T-helper 1 cell treated with Interleukin-12 subunit alpha and Interleukin-12 subunit beta and Interleukin-4 antibody, amounts not matched to agents 30 μg/mL and 1 μg/mL, for 36 hours (primary cell): ENCODE results near the gene CACFD1.

Experiments
- H3K27ac Mint-ChIP-seq: one replicate; pipeline ENCODE4 v1.8.0; 2021; ENCODE audit warnings: mild to moderate bottlenecking, mixed read lengths
- H3K27me3 Mint-ChIP-seq: one replicate; pipeline ENCODE4 v1.8.0; 2021; ENCODE audit warnings: low read depth, mixed read lengths
- H3K36me3 Mint-ChIP-seq: one replicate; pipeline ENCODE4 v1.8.0; 2021; ENCODE audit warnings: low read depth, mixed read lengths
- H3K4me1 Mint-ChIP-seq: one replicate; pipeline ENCODE4 v1.8.0; 2021; ENCODE audit warnings: low read depth, mixed read lengths
- H3K4me3 Mint-ChIP-seq: one replicate; pipeline ENCODE4 v1.8.0; 2021; ENCODE audit warnings: mild to moderate bottlenecking, moderate library complexity, mixed read lengths
- H3K9me3 Mint-ChIP-seq: one replicate; pipeline ENCODE4 v1.8.0; 2021; ENCODE audit warnings: mixed read lengths

CACFD1 gene

DNA sequence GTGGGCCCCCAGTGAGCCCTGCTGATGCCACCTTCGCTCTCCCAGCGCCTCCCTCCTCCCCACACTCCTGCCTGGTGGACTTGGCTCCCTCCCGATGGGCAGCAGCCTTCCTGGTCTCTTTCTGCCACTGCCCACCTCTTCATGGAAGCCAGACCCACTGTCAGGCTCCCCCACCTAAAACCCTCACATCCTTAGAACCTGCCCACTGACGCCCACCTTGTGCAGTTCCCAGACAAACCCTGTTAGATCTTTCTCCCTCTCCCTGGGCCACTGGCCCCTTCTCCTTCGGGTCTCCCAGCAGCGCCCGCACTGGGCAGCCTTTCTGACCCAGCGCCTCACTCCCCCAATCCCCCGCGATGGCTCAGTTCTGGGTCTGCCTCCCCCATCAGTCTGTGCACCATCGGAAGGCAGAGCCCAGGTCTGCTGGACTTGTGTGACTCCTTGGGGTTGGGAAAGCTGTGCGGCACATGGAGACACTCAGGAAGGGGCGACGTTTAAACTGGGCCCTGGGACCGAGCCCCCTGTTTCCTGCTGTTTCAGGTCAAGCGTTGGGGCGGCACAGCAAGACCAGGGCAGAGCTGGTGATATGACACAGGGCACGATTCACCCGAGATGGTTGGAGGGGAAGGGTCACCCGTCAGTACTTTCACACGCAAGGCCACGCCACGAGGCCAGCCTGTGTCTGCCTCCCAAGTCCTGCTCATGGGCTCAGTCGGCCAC is 47.6 kb downstream of the CACFD1 start:
- H3K27ac Mint-ChIP-seq = no peak overlapping the region
- no peaks in the 10 kb centered on the region for H3K36me3 Mint-ChIP-seq
- H3K4me1 Mint-ChIP-seq = peaks cover 5% of the 10 kb centered on the region
- H3K4me3 Mint-ChIP-seq = no peak overlapping the region
- H3K9me3 Mint-ChIP-seq = peaks cover 9% of the 10 kb centered on the region
- no peaks in the 10 kb centered on the region for H3K27me3 Mint-ChIP-seq

DNA sequence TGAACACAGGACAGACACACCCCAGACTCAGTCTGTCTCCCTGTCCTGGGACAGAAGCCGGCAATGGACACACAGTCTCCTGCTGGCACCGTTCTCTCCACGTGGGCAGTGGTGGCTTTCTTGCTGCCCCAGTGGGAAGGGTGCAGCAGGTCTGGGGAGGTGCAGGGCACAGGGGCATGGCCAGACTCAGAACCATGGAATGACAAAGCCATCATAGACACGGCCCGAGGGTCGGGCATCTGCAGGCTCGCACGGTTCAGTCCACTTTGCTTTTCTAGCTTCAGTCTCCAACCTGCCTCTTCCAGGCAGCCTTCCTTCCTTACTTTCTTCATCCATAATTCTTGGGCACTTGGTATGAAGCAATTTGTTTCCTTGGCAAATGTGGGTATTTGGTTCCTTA is 48.3 kb downstream of the CACFD1 start:
- H3K9me3 Mint-ChIP-seq = peaks cover 6% of the 10 kb centered on the region
- peaks cover 5% of the 10 kb centered on the region for H3K4me1 Mint-ChIP-seq
- H3K36me3 Mint-ChIP-seq = no peaks in the 10 kb centered on the region
- H3K4me3 Mint-ChIP-seq = no peak overlapping the region
- H3K27ac Mint-ChIP-seq = no peak overlapping the region
- H3K27me3 Mint-ChIP-seq = no peaks in the 10 kb centered on the region

- Mint-ChIP-seq H3K4me3 (no peak overlapping the region), H3K4me1 (peaks cover 5% of the 10 kb centered on the region), H3K27me3 (no peaks in the 10 kb centered on the region), H3K36me3 (no peaks in the 10 kb centered on the region), H3K9me3 (no peaks in the 10 kb centered on the region), H3K27ac (peak overlapping the region; percentile 54)
Observed at GRCh38 chr9:133509179-133510083, 49.7 kb downstream of the CACFD1 start.

DNA sequence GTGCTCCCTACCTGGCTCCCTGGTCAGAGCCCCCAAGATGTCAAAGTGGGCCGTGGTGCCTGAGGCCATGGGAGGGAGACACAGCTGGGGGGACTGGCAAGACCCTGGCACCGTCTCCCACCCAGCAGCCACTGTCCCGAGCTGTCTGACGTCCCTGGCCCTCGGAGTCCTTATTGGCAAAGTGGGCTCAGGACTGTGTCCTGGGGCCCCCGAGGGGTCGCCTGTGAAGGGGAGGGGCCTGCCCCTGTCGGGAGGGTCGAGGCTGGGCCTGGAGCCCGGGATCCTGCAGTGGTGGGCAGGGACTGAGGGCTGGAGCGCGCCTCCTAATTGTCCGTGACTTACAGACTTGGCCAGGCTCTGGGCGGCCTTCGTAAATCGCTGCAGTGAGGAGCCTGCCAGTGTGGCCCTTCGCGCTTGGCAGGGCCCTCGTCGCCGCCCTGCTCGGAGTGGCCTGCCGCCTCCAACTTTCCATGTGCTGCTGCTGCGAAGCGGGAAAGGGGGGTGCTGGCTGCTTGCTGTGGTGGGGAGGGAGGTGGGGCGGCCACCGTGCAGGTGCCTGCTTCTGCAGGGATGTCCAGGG is 51.2 kb downstream of the CACFD1 start:
- Mint-ChIP-seq H3K4me1 (peaks cover 5% of the 10 kb centered on the region), H3K9me3 (no peaks in the 10 kb centered on the region), H3K27me3 (no peaks in the 10 kb centered on the region), H3K27ac (no peak overlapping the region), H3K4me3 (no peak overlapping the region), H3K36me3 (no peaks in the 10 kb centered on the region)

GRCh38 chr9:133511607-133512006 is 51.8 kb downstream of the CACFD1 start:
- Mint-ChIP-seq H3K4me3 (no peak overlapping the region), H3K27me3 (no peaks in the 10 kb centered on the region), H3K27ac (no peak overlapping the region), H3K36me3 (no peaks in the 10 kb centered on the region), H3K4me1 (peaks cover 5% of the 10 kb centered on the region), H3K9me3 (no peaks in the 10 kb centered on the region)

DNA sequence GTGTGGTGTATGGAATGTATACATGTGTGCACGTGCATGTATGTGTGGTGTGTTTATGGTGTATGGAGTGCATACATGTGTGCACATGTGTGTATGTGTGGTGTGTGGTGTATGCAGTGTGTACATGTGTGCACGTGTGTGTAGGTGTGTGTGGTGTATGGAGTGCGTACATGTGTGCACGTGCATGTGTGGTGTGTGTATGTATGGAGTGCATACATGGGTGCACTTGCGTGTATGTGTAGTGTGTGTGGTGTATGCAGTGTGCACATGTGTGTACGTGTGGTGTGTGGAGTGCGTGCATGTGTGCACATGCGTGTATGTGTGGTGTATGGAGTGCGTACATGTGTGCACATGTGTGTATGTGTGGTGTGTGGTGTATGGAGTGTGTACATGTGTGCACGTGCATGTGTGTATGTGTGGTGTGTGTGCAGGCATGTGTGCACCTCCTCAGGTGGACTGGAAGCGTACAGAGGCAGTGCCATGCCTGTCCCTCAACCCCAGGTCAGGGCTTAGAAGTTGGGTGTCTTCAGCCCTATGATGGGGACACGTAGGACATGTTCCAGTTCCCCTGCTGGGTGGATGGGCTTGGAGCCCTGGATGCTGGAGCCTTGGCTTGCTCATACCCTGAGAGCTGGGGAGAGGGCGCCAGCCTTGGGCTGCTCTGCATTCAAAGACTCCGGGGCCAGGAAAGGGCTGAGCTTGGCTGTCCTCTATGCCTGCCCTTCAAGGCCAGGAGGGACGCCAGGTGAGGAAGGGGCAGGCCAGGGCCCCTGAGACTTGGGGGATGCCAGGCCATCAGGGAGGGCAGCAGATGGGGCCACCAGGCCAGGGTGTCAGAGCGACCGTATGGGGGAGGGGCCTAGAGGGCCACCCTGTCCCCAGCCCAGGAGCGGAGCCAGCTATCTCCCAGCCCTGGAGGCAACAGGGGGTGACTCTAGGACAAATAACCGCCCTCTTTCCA is 52.8 kb downstream of the CACFD1 start:
- Mint-ChIP-seq H3K36me3 (no peaks in the 10 kb centered on the region), H3K4me1 (peaks cover 5% of the 10 kb centered on the region), H3K27ac (no peak overlapping the region), H3K27me3 (no peaks in the 10 kb centered on the region), H3K9me3 (no peaks in the 10 kb centered on the region), H3K4me3 (no peak overlapping the region)

DNA sequence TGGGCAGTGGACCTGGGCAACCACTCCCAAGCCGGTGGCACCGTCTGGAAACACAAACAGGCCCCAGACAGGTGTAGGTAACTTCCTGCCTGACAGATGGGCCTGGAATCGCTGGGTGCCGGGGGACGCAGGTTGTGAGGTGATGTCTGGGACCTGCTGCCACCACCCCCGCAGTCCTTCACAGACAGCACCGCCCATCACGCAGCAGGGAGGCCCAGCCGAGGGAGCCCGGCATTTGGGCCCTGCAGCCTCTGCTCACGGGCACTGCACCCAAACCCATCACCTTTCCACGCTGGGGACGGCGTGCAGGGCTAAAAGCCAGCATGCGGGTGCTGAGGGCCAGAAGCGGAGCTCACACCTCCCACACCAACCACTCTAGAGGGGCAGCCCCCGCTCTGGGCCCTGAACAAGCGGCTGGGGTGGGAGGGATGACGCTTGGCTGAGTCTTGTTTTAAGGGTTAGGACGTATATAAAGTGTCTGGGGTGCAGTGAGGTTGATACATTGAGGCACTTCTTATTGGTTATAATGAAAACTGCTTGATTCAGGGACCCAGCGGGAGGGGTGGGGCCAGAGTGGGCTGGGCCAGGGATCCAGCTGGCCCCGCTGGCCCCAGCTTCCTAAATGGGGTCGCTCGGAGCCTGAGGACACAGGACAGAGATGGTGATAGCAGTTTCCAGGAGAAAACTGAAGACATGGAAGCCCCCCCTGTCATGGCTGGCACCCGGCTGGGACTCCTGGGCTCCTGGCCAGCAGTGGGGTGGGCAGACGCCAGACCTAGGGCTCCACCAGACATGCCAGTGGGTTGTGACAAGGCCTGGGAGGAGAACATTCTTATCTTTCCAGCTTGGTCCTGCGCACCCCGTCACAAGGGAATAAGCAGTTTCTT is 53.7 kb downstream of the CACFD1 start:
- Mint-ChIP-seq H3K4me1 (peaks cover 5% of the 10 kb centered on the region), H3K36me3 (no peaks in the 10 kb centered on the region), H3K4me3 (no peak overlapping the region), H3K9me3 (no peaks in the 10 kb centered on the region), H3K27me3 (no peaks in the 10 kb centered on the region), H3K27ac (no peak overlapping the region)

DNA sequence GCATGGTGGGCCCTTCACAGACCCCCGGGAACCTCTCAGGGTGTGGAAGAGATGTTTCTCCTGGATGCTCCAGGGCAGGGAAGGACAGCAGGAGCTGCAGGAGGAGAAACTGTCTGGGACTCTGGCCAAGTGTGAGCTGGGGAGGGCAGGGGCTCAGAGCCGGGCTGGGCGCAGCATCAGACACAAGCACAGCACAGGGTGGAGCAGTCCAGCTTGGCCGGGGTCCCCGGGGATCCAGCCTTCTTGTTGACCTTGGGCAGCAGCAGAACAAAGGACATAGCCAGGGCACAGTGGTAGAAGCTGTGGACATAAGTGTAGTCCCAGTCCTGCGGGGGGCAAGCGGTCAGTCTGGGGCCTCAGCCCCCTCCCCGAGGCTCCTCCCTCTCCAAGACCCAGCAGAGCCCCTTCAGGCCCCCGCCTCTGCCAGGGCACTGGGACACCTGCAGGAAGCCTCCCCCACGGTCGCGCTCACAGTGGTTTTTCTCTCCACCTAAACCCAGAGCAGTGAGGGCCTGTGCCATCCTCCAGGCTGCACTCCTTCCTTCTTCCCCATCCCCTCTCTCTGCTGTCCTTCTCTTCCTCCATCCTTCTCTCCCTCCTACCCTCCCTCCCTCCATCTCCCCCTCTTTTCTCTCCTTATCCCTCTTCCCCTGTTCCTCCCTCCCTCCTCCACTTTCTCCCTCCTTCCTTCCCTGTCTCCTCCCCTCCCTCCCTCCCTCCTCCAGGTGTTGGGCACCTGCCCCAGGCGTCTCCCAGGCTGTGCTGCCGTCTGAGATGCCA is 54.9 kb downstream of the CACFD1 start:
- Mint-ChIP-seq H3K27ac (no peak overlapping the region), H3K4me3 (no peak overlapping the region), H3K27me3 (no peaks in the 10 kb centered on the region), H3K9me3 (no peaks in the 10 kb centered on the region), H3K4me1 (peaks cover under 1% of the 10 kb centered on the region), H3K36me3 (no peaks in the 10 kb centered on the region)

DNA sequence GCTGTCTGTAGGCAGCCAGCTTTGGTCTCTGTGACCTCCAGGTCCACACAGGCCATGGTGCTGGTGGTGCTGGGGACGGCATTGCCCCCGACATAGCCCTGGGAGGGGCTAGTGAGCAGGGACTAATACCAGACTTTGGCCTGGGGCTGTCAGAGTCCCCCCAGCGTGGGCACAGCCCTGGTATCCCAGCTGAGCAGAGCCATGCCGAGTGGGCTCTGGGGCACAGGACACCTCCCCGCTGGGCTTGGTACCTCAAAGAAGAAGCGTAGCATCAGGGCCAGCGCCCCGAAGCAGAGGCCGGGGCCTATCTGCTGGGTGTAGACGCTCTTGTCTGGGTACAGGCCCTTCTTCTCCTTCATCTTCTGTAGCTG is 55.4 kb downstream of the CACFD1 start:
- no peak overlapping the region for H3K27ac Mint-ChIP-seq
- H3K27me3 Mint-ChIP-seq = no peaks in the 10 kb centered on the region
- H3K4me3 Mint-ChIP-seq = no peak overlapping the region
- no peaks in the 10 kb centered on the region for H3K4me1 Mint-ChIP-seq
- no peaks in the 10 kb centered on the region for H3K9me3 Mint-ChIP-seq
- H3K36me3 Mint-ChIP-seq = no peaks in the 10 kb centered on the region

- H3K27ac Mint-ChIP-seq = no peak overlapping the region
- H3K4me1 Mint-ChIP-seq = no peaks in the 10 kb centered on the region
- H3K36me3 Mint-ChIP-seq = no peaks in the 10 kb centered on the region
- H3K27me3 Mint-ChIP-seq = no peaks in the 10 kb centered on the region
- H3K9me3 Mint-ChIP-seq = no peaks in the 10 kb centered on the region
- H3K4me3 Mint-ChIP-seq = no peak overlapping the region
Observed at GRCh38 chr9:133515615-133516255, 56.0 kb downstream of the CACFD1 start.

DNA sequence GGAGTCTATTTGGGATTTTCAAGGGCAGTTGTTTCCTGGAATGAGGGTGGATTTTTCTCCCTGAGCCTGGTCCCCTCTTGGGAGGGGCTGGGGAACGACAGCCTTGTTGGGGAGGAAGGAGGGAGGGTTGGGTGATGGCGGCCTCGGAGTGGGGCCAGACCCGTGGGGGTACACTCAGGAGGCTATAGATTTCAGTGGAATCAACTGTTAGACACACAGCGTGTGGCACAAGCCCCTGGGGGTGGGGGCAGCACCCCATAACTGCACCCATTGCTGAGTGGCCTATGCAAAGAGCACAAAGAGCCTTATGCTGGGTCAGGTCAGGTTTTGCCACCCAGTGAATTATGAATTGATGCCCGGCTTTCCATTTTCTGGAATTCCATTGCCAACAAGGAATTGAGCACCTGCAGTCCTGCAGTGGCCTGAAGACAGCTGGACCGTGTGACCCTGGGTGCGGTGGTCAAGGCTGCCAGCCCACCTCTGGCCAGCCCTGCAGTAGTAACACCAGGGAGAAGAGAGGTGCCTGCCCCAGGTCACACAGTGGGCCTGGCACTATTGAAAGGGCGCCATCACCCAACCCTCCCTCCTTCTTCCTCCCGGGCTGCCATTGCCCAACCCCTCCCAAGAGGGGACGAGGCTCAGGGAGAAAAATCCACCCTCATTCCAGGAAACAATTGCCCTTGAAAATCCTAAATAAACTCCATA is 56.6 kb downstream of the CACFD1 start:
- H3K27ac Mint-ChIP-seq = no peak overlapping the region
- H3K27me3 Mint-ChIP-seq = no peaks in the 10 kb centered on the region
- no peaks in the 10 kb centered on the region for H3K36me3 Mint-ChIP-seq
- H3K4me1 Mint-ChIP-seq = no peaks in the 10 kb centered on the region
- no peaks in the 10 kb centered on the region for H3K9me3 Mint-ChIP-seq
- no peak overlapping the region for H3K4me3 Mint-ChIP-seq

- H3K36me3 Mint-ChIP-seq = no peaks in the 10 kb centered on the region
- no peak overlapping the region for H3K4me3 Mint-ChIP-seq
- H3K9me3 Mint-ChIP-seq = no peaks in the 10 kb centered on the region
- H3K27ac Mint-ChIP-seq = no peak overlapping the region
- H3K4me1 Mint-ChIP-seq = no peaks in the 10 kb centered on the region
- H3K27me3 Mint-ChIP-seq = no peaks in the 10 kb centered on the region
Observed at GRCh38 chr9:133516961-133517350, 57.2 kb downstream of the CACFD1 start.
